HuH-7 (cell line): Measurements from ENCODE around the gene RALGPS1.

ENCODE experiments used
- DNase-seq: peaks from one replicate; pipeline ENCODE4 v3.0.0; 2011; ENCODE audit warnings: low spot score

The RALGPS1 gene

GRCh38 chr9:127175319-127175715 lies 260.7 kb downstream of the RALGPS1 start:
- no peak for DNase-seq

DNA sequence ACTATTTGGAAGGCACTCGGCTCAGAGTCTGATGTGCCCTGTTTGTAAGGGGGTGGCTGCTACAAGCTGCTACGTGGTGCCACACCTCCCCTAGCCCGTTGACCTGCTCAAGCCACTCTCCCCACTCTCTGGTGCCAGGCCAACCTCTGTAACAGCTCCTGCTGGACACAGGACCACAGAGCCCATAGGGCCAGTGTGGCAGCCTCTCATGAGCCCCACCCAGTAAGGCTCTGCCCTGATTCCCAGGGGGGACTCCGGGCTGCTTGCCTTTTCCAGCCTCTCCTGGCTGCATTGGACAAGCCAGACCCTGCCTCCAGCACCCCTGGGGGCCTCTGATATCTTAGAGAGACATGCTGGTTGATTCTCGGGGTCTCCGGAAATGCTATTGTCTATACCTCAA lies 261.2 kb downstream of the RALGPS1 start:
- DNase-seq, result no peak

DNA sequence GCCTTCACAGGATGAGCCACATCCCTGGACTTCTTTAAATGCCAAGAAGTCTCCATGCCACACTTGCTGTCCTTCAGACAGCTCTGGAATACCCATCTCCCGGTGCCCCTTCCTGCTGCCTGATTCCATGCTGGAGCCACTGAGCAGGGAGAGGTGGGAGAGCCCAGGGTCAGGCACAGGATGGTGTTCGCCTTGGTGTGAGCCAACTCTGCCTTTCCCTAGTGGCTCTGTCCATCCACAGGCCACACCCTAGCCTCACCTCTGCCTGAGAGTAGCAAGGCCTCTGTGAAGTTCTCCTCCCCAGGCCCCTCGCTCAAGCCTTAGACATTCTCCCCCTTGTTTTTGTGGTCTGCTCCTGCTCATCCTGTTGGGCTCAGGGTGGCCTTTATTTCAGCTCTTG lies 262.0 kb downstream of the RALGPS1 start:
- DNase-seq, result no peak

GRCh38 chr9:127177231-127177630 lies 262.6 kb downstream of the RALGPS1 start:
- no peak for DNase-seq

DNA sequence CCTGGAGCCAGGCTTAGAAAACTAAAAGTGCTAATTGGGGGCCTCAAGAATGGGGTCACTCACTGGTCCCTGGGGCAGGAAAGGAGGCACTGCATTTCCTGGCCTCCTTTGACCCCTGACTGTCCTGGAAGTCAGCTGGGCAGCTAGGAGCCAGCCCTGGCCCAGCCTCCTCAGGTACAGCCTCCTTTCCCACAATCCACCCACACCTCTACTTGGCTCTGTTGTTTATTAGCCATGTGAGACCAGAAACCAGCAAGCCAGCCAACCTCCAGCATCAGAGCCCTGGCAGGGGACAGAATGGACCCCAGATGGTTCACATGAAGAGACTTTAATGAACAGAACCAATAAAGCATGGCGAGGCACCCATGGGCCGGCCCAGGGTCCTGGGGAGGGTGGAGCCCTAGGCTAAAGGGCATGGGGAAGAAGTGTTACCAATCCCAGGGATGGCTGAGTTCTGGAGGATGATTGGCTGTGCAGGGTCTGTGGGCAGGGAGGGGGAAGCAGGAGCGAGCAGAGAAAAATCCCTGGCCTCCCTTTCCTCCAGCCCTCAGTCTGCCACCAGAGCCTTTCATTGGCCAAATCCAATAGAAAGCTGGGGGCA lies 263.2 kb downstream of the RALGPS1 start:
- no peak for DNase-seq

- DNase-seq, result no peak
Observed at GRCh38 chr9:127178686-127179632, 264.4 kb downstream of the RALGPS1 start.

GRCh38 chr9:127179633-127180441 lies 265.3 kb downstream of the RALGPS1 start:
- DNase-seq, result no peak

DNA sequence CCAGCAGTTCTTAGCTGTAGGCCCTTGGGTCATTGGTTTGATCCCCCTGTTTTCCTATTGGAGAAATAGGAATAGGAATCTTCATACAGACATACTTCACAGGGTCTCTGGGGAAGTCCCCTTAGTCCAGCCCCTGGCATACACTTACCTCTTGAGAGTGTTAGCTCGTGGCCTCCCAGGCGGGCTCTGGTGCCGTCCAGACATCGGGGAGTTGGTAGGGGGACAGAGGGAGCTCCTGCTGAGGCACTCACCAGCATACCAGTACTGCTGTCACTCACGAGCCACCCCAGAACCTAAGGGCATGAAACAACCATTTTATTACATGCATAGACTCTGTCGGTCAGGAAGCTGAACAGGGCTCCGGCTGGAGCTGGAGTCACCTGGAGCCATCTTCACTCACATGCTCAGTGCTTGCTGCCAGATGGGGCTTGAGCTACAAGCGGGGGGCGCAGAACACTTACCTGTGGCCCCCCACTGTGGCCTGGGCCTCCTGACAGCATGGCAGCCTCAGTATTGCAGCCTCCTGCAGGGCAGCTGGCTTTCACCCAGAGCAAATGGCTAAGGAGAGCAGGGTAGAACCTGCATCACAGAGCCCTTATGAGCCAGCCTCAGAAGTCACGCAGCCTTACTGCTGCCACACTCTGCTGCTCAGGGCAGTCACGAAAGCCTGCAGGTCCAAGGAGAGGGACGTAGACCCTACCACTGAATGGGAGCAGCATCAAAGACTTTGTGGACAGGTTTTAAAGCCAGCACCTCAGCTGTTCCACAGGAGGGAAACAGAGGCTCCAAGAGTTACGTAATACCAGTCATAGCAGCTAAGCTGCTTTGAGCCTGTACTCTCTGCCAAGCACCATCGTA lies 266.1 kb downstream of the RALGPS1 start:
- no peak for DNase-seq

- DNase-seq, result no peak
Observed at GRCh38 chr9:127181315-127181580, 266.7 kb downstream of the RALGPS1 start.

- DNase-seq, result no peak
Observed at GRCh38 chr9:127181595-127182190, 267.1 kb downstream of the RALGPS1 start.

DNA sequence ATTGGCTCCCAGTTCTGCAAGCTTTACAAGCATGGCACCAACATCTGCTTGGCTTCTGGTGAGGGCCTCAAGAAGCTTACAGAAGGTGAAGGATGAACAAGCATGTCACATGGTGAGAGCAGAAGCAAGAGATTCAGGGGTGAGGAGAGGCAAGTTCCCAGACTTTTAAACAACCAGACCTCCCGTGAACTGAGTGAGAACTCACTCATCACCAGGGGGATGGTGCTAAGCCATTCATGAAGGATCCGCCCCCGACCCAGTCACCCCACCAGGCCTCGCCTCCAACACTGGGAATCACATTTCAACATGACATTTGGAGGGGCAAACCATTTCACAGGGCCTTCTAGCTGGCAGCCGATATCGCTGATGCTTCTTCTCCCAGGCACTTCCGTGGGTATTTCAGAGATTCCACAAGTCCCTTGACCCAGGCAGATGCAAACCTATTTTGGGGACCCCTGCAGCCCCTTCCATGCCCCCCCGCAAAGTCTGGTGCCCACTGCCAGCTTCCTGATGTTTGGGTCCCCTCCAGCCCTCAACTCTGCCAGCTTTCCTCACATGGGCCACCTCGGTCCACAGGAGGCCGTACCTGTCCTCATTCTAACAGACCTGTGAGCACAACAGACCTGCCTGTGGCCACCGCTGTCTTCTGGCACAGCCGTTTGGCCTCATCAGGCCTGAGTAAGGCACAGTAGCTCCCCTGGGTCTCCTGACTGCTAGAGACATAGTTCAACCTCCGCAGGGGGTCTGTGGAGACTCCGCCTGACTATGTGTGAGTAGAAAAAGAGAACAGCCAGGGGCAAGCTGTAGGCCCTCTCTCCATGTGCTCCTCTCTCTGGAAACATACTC lies 268.5 kb downstream of the RALGPS1 start:
- DNase-seq, result no peak

DNA sequence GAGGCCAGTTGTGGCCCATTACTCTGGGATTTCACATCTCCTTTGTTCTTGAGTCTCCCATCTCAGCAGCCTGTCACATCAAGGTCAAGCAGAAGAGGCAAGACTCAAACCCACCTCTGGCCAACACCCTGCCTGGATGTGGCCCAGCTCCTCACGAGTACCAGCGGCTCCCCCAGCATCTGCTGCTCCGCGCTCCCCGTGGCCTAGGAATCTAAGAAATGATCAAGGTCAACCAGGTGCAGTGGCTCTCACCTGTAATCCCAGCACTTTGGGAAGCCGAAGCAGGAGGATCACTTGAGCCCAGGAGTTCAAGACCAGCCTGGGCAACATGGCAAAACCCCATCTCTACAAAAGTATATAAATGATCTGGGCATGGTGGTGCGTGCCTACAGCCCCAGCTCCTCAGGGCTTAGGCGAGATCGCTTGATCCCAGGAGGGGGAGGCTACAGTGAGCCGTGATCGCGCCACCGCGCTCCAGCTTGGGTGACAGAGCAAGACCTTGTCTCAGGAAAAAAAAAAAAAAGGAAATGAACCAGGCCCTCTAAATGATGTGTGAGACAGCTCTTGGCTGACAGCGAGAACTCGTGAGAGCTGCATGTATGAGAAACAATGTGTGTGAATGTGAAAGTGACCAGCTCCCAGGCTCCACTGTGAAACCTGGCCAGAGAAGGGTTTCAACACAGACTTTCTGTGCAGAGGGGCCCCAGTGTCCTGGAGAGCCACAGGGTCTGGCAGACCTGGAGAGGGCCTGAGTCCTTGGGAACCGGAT lies 269.4 kb downstream of the RALGPS1 start:
- DNase-seq, result no peak

DNA sequence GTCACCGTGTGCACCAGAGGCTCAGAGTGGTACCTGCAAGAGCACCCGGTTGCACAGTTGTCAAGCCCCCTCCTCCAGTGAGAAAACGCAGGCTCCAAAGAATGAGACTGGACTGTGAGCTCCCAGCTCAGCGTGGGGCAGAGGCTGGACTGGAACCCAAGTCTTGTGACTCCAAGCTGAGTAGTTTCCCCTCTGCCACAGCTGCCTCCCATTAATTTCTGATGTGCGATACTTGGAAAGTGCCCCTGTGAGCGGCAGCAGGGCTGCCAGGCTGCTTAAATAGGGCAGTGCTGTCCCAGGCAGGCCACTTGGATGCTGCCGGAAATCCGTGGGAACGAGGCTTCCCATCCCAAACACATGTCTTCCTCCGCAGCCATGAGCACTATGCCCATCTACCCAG lies 270.1 kb downstream of the RALGPS1 start:
- DNase-seq, result no peak

- DNase-seq, result no peak
Observed at GRCh38 chr9:127185181-127185580, 270.6 kb downstream of the RALGPS1 start.

DNA sequence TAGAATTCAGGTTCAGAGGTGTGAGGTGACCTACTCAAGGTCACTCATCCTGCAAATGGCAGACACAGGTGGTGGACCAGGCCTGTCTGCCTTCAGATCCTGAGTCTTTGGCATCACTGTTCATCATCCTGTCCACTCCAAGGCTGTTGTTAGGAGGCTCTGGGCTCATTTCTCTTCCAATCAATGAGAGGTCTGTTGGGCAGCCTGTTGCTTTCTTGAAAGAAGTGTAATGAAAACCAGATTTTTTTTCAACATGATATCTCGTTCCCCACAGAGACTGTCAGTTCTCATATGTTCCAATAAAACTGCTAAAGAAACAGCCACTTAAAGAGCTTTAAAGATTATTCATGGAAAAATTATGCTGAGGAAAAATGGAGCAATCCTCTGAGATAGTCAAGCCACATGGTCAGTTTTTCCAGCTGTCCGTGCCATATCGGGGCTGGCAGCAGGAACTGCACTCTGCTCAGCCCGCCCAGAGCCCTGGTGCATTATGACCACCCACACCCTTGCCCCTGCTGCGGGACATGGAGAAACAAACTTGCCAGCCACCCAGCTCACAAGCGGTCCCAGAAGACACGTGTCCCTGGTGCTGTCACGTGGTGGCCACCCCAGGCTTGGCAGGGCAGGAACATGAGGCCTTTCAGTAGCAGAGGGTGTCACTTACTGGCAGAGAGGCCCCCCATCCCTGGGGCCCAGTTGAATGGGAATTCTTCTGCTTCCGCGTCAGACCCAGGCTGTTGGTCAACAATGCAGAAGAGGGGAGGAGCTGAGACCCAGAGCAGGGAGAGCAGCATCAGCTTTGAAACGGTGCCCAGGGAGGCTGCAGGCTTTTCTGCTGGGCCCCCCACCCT lies 271.6 kb downstream of the RALGPS1 start:
- DNase-seq, result no peak

GRCh38 chr9:127186806-127187205 lies 272.2 kb downstream of the RALGPS1 start:
- DNase-seq, result no peak

DNA sequence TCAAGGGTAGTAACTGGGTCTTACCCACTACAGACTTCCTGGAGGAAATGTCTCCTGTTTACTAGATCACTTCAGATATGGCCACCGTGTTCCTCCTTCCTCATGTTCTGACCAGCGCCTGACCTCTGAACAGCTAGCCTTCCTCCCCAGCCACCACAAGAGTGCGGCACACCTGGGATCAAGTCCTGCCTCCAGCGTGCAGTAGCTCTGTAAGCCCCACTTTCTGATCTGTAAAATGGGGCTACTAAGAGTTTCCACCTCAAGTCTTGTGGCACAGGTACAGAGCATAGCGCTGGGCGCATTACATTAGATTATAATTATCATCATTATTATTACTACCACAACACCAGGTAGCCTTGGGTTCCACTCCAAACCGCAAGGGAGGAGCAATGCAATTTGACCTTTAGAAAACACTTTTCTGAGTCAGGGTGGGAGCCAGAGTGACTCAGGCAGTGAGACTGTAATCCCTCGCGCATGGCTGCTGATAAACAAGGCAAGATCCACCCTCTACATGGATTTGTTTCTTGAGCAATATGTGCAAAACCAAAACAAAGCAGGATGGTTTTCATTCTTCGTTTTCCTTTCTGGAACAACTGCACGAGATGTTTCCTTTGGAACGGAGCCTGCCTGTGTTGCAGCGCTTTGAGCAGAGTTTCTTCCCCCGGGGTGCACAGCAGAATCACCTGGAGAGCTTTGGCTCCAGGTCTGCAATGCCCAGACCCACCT lies 272.8 kb downstream of the RALGPS1 start:
- DNase-seq, result peak; percentile 46

GRCh38 chr9:127188396-127188795 lies 273.8 kb downstream of the RALGPS1 start:
- no peak for DNase-seq
